HTR-8/SVneo (cell line): ENCODE results near the gene PKD2L1.
"Not testable (repeated sequence)": the region's sequence is repeated elsewhere in the genome, so short reads cannot be mapped to it uniquely, and the experiment has no call there.

Source experiments
- DNase-seq: peaks from one replicate; pipeline ENCODE4 v3.0.0; 2011; ENCODE audit warnings: low spot score, mixed read lengths; ENCODE audit not compliant: insufficient read length
- FAIRE-seq: peaks from 2 replicates; lab custom pipeline; 2011; peaks lifted over from hg19 to GRCh38; lab: Jason Lieb, UNC

Gene PKD2L1

DNA sequence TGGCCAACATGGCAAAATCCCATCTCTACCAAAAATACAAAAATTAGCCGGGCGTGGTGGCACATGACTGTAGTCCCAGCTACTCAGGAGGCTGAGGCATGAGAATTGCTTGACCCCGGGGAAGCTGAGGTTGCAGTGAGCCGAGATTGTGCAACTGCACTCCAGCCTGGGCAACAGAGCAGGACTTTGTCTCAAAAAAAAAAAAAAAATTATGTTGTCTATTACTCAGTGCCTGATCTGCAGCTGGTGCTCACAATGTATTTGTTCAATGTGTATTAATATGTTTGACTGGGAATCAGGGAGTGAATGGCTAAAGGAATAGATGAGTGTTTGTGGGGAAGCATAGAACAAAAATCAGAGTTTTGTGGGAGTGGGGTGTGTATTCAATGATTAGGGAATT is 37.7 kb downstream of the PKD2L1 start:
- not testable (repeated sequence) for DNase-seq, FAIRE-seq

DNA sequence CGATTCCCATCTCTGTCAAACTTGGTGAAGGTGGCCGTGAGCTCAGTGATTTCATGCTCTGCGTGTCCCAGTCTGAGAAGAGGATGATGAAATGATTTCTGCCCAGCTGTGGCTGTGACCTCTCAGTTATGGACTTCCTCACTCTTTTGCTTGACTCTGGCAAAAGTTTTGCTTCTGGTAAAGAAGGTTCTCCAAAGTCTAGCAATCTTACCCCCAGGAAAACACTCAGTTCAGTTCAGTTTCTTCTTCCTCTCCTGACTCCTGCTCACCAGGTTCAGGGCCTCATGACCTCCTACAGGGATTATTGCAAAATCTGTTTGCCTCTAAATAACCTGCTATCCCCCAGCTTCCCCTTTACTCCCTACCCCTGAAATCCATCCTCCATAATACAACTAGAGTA is 38.7 kb downstream of the PKD2L1 start:
- no peak for DNase-seq
- no peak for FAIRE-seq

DNA sequence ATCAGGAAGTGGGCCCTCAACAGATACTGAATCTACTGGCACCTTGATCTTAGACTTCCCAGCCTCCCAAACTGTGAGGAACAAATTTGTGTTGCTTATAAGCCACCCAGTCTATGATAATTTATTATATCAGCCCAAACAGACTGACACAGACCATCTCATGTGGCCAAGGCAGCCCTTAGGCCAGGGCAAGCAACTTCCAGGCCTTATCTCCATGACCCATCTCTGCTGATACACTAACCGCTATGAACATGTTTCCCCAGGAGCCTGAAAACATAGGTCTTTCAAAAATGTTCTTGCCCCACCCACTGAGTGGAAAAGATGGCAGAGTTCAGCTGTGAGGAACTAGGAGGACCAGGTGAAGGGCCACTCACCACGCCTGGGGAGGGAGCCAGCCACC is 40.4 kb downstream of the PKD2L1 start:
- FAIRE-seq: no peak
- no peak for DNase-seq

DNA sequence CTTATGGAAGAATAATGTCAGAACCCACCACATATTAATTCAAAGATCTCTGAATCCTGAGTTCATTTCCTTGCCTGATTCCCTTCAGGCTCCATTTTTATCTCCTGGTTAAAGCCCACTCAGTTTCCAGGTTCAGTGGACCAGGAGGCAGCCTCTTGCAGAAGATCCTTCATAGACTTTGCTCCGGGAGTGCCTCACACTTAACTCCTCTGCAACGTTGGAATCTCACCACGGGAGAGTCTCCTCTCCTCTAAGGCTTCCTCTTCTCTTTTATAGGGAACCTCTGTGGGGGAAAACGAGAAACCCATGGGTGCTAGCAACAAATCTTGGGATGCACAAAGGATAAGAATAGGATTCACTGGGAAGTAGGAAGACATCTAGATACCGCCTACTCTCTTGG is 41.8 kb downstream of the PKD2L1 start:
- DNase-seq (no peak), FAIRE-seq (no peak)

DNA sequence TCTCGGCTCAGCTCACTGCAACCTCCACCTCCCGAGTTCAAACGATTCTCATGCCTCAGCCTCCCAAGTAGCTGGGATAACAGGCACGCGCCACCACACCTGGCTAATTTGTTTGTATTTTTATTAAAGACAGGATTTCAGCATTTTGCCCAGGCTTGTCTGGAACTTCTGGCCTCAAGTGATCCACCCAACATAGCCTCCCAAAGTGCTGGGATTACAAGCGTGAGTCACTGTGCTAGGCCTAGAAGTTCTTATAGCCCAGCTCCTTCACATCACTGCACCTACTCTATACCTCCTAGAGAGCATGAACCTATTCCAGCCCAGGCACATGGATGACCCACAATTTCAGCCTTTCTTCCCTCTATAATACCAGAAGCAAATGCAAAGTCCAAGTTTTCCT is 42.3 kb downstream of the PKD2L1 start:
- DNase-seq: no peak
- no peak for FAIRE-seq

DNA sequence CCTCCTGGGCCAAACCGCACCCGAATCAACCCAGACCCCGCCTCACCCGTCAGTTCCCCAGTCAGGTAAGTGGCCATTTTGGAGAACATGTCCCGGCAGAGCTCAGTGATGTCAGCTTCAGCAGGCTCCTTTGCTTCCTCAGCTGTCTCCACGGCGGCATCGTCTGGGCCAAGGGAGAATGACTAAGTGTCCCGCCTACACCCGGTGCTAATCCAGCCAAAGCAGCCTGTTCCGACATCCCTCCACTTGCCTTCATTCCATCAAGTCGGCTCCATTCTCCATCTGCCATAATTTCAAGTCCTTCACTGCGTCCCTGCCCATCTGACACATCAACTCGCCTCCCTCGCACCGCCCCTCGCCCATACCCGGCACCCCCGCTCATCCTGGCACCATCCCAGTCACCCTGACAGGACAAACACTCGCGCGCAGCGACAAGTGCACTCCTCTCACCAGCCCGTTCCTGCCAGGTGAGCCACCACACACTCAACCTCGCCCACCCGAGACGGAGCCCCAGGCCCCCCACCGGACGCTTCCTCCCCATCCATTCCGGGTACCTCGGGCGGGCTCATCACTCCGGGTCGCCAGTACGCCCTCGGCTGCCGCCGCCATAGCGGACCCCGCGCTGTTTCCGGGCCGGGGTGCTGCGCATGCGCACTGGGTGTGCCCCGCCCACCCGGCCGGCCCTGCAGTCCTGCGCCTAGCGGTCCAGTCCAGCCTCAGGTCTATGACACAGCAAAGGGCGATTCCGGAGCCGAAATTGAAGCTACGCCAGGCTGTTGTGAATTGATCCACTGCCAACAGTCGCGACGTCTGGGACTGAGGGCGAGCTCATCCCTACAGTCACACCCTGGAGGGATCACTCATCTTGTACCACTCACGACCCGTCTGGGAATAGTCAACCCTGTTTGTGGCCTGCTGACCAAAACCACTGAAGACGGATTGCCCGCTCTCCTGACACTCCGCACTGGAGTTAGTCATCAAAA is 43.7 kb downstream of the PKD2L1 start, which contains the start of gene BLOC1S2:
Gene BLOC1S2 (minus strand): TSS at position 630 of the 983 bp plus-strand sequence. CDS start 21 bp downstream, at position 609.
- FAIRE-seq (peak; percentile 77), DNase-seq (peak; percentile 98)

DNA sequence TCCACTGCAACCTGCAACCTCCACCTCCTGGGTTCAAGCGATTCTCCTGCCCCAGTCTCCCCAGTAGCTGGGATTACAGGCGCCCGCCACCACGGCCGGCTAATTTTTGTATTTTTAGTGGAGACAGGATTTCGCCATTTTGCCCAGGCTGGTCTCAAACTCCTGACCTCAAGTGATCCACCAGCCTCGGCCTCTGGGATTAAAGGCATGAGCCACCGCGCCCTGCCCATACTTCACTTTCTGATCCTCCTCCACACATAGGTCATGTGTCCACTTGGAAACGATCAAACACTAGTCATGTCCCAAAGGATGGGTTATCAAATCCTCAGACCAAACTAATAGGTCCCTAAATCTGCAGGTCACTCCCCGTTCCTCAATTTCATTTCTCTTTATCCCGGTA is 44.7 kb downstream of the PKD2L1 start:
- FAIRE-seq, DNase-seq: not testable (repeated sequence)

DNA sequence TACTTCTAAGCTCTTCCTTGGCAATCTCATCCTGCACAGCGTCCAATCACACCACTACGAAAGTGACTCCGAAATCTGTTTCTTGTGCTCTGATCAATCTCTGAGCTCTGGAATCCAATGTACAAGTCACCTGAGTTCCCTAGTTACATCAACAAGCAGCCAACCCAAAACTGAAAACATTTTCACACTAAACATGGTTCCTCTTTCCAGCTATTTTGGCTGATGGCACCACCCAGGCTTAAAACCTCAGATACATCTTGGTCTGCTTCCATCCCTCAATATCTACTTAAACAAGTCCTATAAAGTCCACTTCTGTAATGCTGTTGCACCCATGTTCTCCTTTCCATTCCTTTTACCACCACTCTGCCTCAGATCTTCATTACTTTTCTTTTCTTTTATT is 47.1 kb downstream of the PKD2L1 start:
- no peak for DNase-seq
- FAIRE-seq: no peak

DNA sequence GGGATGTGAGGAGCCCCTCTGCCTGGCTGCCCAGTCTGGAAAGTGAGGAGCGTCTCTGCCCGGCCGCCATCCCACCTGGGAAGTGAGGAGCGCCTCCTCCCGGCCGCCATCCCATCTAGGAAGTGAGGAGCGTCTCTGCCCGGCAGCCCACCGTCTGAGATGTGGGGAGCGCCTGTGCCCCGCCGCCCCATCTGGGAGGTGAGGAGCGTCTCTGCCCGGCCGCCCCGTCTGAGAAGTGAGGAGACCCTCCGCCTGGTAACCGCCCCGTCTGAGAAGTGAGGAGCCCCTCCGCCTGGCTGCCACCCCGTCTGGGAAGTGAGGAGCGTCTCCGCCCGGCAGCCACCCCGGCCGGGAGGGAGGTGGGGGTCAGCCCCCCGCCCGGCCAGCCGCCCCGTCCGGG is 53.1 kb downstream of the PKD2L1 start:
- DNase-seq, FAIRE-seq: not testable (repeated sequence)

DNA sequence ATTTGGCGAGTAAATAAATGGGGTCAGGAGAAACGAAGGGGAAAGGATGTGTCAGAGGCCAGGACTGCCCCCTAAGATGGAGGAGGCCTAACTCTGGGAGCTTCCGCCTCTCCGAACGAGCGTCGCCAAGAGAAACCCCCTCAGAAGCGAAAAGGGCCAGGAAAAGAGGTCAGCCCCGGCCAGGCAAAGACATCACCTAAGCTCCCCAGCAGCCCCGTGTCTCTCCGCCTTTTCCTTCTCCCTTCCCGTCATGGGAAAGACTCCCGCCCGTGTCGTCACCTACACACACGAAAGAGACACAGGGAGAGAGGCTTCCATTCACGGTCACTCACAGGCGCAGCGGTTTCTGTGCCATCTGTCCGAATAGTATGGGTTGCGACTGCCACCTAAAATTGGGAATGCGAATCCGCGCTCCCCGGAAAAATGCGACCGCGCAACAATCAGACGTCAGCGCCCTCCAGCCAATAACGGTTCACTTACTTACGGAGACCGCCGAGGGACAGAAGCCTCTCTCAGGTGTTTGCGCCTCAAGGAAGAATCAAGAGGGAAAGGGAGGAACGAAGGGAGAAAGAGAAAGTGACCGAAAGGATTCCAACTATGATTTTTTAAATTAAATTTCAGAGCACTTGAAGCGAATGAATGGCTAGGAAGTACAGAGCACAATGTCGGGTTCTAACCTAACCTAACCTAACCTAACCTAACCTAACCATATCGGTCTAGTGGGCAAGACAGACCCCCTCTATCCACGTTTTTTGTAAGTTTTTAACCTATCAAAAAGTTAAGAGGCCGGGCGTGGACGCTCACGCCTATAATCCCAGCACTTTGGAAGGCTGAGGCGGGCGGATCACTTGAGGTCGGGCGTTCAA is 62.6 kb downstream of the PKD2L1 start, which contains the start of gene CWF19L1:
Gene CWF19L1 (minus strand): TSS at position 400 of the 866 bp plus-strand sequence. CDS start 45 bp downstream, at position 355.
- peak; percentile 90 for DNase-seq
- FAIRE-seq: peak; percentile 4

DNA sequence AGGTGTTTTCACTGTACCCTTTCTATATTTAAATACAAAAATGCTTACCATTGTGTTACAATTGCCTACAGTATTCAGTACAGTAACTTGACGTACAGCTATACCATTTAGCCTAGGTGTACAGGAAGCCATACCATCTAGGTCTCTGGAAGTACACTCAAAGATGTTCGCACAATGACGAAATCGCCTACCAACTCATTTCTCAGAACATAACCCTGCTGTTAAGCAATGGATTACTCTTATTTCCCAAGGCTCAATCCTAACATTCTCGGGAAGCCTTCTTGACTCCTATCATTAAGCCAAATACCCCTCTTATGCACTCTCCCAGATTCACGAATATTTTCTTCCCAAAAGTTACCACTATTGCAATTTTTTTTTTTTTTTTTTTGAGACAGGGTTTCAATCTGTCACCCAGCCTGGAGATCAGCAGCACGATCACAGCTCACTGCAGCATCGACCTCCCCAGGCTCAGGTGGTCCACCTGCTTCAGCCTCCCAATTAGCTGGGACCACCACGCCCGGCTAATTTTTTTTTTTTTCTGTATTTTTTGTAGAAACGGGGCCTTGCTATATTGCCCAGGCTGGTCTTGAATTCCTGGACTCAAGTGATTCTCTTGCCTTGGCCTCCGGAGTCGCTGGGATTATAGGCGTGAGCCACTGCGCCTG is 64.1 kb downstream of the PKD2L1 start:
- DNase-seq (no peak), FAIRE-seq (no peak)

DNA sequence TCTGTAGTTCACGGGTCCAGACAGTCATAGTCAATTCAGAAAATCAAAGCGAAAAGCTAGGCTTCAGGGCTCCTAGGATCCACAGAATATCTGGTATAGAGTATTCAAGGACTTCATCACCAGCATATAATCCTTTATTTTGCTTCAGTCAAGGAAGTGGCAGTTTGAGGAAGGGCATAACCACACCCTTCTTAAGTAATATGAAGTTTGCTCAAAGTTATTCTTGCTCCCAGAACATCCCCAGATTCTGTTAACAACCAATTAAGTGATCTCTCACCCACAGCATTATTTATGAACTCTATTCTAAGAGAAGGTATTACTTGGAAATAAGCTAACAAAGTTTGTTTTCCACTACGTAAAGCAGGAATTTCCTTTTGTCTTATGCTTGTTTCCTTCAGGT is 75.8 kb downstream of the PKD2L1 start:
- FAIRE-seq: no peak

DNA sequence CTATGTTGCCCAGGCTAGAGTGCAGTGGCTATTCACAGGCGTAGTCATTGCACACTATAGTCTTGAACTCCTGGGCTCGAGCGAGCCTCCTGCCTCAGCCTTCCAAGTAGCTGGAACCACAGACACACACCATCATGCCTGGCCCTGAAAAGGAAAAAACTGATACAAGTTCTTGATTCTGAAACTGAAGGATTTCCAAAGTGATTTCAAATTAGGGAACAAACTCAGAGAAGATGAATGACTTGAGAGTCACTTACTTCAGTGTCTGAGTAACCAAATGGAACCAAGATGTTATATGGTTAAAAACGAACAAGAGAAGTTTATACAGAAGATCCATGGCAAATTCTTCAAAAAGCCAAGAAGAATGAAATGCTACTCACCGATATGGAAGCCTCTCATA is 77.0 kb downstream of the PKD2L1 start:
- no peak for DNase-seq
- FAIRE-seq: no peak

More for the DNA sequence above, 75.8 kb downstream of the PKD2L1 start:
- no peak for DNase-seq

DNA sequence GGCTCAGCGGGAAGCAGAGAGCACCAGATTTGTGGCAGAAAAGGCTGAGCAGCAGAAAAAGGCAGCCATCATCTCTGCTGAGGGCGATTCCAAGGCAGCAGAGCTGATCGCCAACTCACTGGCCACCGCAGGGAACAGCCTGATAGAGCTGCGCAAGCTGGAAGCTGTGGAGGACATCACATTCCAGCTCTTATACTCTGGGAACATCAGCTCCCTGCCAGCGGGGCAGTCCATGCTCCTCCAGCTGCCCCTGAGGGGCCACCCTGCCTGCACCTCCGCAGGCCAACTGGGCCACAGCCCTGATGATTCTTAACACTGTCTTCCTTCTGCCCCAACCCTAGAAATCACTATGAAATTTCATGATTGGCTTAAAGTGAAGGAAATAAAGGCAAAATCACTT is 81.2 kb downstream of the PKD2L1 start:
- no peak for FAIRE-seq
- no peak for DNase-seq

DNA sequence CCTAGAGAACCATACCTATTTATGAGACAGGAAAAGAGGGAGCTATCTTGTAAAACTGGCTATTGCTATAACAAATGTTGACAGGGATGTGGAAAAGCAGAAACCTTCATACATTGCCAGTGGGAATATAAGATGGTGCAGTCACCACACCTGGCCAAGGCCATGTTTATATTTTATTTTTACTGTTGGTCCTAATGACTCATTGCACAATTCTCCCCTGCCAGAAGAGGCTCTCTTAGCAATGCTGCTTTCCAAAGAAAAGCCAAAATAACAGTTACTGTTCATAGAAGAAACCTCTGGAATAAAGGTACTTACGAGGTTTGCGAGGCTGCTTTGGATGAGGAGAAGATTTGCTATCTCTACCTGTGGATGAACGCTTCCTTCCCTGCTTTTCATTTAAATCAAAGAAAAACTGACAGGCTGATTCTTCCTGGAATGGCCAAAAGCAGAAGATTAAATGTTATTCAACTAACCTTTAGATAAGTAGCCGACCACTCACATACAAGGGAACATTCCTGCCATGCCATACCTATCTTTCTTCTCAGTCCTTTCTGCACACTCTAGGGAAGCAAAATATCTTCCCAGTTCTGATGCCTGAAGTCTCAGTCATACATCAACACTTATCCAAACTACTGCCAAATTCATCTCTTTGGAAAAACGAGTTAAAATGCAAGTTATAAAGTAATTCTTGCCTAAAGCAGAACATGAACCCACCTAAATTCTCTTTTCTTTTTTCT is 84.4 kb downstream of the PKD2L1 start:
- FAIRE-seq: no peak
- no peak for DNase-seq

DNA sequence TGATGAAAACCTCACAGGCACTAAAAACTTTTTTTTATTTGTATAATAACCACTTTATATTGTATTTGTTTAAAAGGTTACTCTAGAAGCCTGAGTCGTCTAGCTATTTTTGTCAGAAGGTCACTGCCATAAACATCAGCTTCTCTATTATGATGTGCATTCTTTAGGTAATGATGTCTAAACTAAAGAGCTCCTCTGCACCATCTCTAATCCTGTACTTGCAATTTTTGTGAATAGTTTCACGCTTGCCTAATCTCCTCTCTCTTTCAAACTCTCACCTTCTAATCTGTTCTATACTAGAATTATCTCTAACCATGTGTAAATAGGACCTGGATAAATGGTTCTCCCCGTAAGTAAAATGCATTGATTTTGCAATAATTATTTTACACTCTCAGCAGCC is 90.2 kb downstream of the PKD2L1 start:
- FAIRE-seq (no peak), DNase-seq (no peak)

DNA sequence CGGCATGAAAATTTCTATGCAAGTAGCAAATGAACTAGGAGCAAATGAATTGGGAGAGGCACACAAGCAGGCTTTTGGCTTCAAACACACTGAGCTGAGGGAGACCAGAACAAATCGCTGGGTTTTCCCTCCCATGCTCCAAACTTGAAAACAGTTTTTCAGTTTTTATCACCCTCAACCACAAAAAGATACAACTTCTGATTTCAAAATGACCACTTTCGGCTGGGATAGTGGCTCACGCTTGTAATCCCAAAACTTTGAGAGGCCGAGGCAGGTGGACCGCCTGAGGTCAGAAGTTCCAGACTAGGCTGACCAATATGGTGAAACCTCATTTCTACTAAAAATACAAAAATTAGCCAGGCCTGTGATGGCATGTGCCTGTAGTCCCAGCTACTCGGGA is 91.6 kb downstream of the PKD2L1 start:
- no peak for FAIRE-seq
- no peak for DNase-seq
